HG03469 (cell line): Measurements from ENCODE around the gene JADE2.

ENCODE experiments used
- ATAC-seq: cut with Tn5 transposase; IDR thresholded peaks from one replicate; pipeline ENCODE4 v1.9.1; 2021; ENCODE audit warnings: mild to moderate bottlenecking, moderate library complexity, moderate number of reproducible peaks; ENCODE audit not compliant: unreplicated experiment

The JADE2 gene

GRCh38 chr5:134614450-134615085 is 89.1 kb downstream of the JADE2 start:
- no peak for ATAC-seq

GRCh38 chr5:134620634-134621033 is 95.2 kb downstream of the JADE2 start:
- no peak for ATAC-seq

- no peak for ATAC-seq
Measured at GRCh38 chr5:134625559-134625958, 100.1 kb downstream of the JADE2 start.

DNA sequence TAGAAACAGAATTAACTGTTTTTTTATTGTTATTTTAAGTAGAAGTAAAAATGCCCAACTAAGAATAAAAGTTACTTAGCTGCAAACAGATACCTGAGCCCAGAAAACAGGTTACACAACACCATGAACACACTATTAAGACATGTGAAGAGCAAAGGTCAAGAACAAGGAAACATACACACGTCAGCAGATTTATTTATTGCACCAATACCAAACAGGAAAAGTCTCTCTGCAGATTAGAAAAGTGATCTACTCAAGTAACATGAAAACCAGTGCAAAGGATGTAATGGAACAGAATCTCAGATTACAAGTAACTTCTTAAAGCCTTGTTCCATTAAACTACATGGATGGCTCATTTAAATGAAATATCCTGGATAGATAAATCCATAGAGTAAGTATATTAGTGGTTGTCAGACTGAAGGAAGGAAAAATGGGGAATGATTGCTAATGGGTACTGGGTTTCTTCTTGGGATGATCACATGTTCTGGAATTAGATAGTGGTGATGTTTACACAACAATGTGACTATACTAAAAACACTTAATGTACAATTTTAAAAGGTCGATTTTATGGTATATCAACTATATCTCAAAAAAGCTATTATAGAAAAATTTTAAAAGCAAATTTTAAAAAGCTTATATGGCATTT is 101.0 kb downstream of the JADE2 start:
- ATAC-seq = no peak
